KMS-11 (cell line): ENCODE measurements around the gene PA2G4.

ENCODE experiments used
- H2AFZ ChIP-seq: fragments of 200-600 bp; sonication (generic); 2 replicates; pipeline ENCODE4 v1.6.1; 2016; ENCODE audit warnings: antibody characterized with exemption, mixed run types, low read depth
- H3K27ac ChIP-seq: fragments of 200-600 bp; sonication (generic); 2 replicates; pipeline ENCODE4 v1.6.1; 2016; ENCODE audit warnings: mild to moderate bottlenecking, mixed run types
- H3K27me3 ChIP-seq: fragments of 200-600 bp; sonication (generic); 2 replicates; pipeline ENCODE4 v1.6.1; 2017; ENCODE audit warnings: mild to moderate bottlenecking, low read depth, mixed run types, moderate library complexity; ENCODE audit not compliant: insufficient read depth
- H3K36me3 ChIP-seq: fragments of 200-600 bp; sonication (generic); 2 replicates; pipeline ENCODE4 v1.6.1; 2017; ENCODE audit warnings: mild to moderate bottlenecking, mixed run types; ENCODE audit not compliant: insufficient read depth
- H3K4me1 ChIP-seq: fragments of 200-600 bp; sonication (generic); 2 replicates; pipeline ENCODE4 v1.6.1; 2016; ENCODE audit warnings: mild to moderate bottlenecking, low read depth, mixed run types; ENCODE audit not compliant: poor library complexity, severe bottlenecking
- H3K4me2 ChIP-seq: fragments of 200-600 bp; sonication (generic); 2 replicates; pipeline ENCODE4 v1.7.0; 2016; ENCODE audit warnings: mild to moderate bottlenecking, mixed run types
- H3K4me3 ChIP-seq: fragments of 200-600 bp; sonication (generic); IDR thresholded peaks from 2 replicates; pipeline ENCODE4 v1.6.1; 2017; ENCODE audit warnings: low read depth, low read length, mixed read lengths; ENCODE audit not compliant: insufficient read depth
- H3K79me2 ChIP-seq: fragments of 200-600 bp; sonication (generic); 2 replicates; pipeline ENCODE4 v1.6.1; 2016; ENCODE audit warnings: low read depth, mixed run types; ENCODE audit not compliant: insufficient read depth
- H3K9ac ChIP-seq: fragments of 200-600 bp; sonication (generic); 2 replicates; pipeline ENCODE4 v1.6.1; 2016; ENCODE audit warnings: mild to moderate bottlenecking, mixed run types
- H4K20me1 ChIP-seq: fragments of 200-600 bp; sonication (generic); 2 replicates; pipeline ENCODE4 v1.6.1; 2016; ENCODE audit warnings: mild to moderate bottlenecking, mixed run types; ENCODE audit not compliant: insufficient read depth
- CTCF ChIP-seq: fragments of 200-600 bp; sonication (generic); conservative IDR thresholded peaks from 2 replicates; pipeline ENCODE4 v1.6.1; 2017; ENCODE audit warnings: low read depth, mild to moderate bottlenecking, antibody characterized with exemption, low read length, moderate library complexity, mixed read lengths

The PA2G4 gene

GRCh38 chr12:56161690-56162351 lies 57.5 kb downstream of the PA2G4 start:
- Histone ChIP-seq H3K27me3 (no peaks in the 10 kb centered on the region), H3K27ac (no peak overlapping the region), H3K36me3 (peaks cover 35% of the 10 kb centered on the region; the same call in 1 of the 2 replicates), H3K4me1 (peaks cover 30% of the 10 kb centered on the region), H3K9ac (no peak overlapping the region), H3K4me2 (no peak overlapping the region), H2AFZ (no peak overlapping the region), H3K79me2 (peaks cover 35% of the 10 kb centered on the region), H4K20me1 (no peaks in the 10 kb centered on the region), H3K4me3 (no peak overlapping the region)
- no peak; the same call in 1 of the 2 replicates for TF ChIP-seq CTCF

GRCh38 chr12:56162468-56163290 lies 58.3 kb downstream of the PA2G4 start:
- no peak overlapping the region for H3K4me3 ChIP-seq
- no peaks in the 10 kb centered on the region for H4K20me1 ChIP-seq
- H3K9ac ChIP-seq = no peak overlapping the region
- no peak overlapping the region for H3K27ac ChIP-seq
- no peak overlapping the region for H3K4me2 ChIP-seq
- no peaks in the 10 kb centered on the region for H3K27me3 ChIP-seq
- peaks cover 36% of the 10 kb centered on the region; the same call in 1 of the 2 replicates for H3K36me3 ChIP-seq
- no peak for TF ChIP-seq CTCF
- H2AFZ ChIP-seq = no peak overlapping the region
- peaks cover 24% of the 10 kb centered on the region for H3K4me1 ChIP-seq
- H3K79me2 ChIP-seq = peaks cover 35% of the 10 kb centered on the region
